ENCODE data around the gene SPOCK2.

Gene SPOCK2

DNA sequence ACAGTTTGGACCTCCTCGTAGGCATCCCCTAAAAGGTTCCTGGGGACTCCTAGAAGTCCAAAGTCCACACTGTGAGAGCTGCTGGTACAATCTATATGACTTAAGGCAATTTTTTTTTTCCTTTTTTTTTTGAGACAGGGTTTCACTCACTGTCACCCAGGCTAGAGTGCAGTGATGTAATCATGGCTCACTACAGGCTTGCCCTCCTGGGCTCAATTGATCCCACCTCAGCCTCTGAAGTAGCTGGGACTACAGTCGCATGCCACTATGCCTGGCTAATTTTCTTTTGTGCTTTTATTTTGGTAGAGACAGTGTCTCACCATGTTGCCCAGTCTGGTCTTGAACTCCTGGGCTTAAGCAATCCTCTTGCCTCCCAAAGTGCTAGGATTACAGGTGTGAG is 4.6 kb upstream of the SPOCK2 start:
- no peak overlapping the region for H3K4me3 ChIP-seq (ENCODE audit: low read depth, low read length)
- DNase-seq (ENCODE audit: low read depth): no peak

DNA sequence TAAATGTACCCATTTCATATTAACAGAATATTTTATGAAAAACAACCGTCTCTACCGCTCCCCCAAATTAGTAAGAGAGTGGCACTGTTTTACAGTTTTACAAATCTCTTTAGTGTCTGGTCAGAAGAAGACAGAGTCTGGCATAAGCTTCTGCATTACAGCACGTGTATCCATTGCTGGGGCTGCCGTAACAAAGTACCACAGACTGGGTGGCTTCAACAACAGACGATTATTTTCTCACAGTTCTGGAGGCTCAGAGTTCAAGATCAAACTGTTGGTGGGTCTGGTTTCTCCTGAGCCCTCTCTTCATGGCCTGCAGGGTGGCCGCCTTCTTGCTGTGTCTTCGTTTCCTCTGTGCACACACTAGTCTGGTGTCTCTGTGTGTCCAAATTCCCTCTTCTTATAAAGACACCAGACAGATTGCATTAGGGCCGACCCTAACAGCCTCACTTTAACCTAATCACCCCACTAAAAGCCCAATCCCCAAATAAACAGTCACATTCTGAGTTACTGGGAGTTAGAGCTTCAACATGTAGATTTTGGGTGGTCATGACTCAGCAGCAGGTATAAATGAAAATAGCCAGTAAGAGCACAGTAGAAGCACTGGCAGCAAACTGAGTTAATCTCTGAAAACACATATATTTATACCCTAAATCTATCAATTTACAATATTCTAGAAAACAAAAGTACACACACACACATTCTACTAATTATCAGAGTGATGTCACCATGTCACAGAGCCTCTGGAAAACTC is 4.0 kb upstream of the SPOCK2 start:
- H3K4me3 ChIP-seq (ENCODE audit: low read depth, low read length): no peak overlapping the region
- DNase-seq (ENCODE audit: low read depth): no peak

DNA sequence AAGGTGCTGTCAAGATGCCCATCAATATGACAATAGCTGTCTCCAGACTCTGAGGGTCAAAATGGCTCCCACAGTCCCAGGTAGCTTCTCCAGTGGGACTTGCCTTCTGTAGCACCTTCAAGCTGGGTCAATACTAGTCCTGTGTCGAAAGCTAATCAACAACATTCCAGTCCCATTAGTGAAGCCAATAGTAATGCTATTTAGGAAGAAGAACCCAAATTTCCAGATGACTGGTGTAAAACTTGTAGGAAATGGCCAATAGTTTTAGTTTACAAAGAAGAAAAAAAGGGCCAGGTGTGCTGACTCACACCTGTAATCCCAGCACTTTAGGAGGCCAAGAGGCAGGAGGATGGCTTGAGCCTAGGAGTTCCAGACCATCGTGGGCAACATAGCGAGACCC is 2.0 kb upstream of the SPOCK2 start:
- no peak for DNase-seq (ENCODE audit: low read depth)
- H3K4me3 ChIP-seq (ENCODE audit: low read depth, low read length): no peak overlapping the region

GRCh38 chr10:72089618-72090017 is 1.3 kb upstream of the SPOCK2 start:
- DNase-seq (ENCODE audit: low read depth): no peak
- H3K4me3 ChIP-seq (ENCODE audit: low read depth, low read length): no peak overlapping the region

DNA sequence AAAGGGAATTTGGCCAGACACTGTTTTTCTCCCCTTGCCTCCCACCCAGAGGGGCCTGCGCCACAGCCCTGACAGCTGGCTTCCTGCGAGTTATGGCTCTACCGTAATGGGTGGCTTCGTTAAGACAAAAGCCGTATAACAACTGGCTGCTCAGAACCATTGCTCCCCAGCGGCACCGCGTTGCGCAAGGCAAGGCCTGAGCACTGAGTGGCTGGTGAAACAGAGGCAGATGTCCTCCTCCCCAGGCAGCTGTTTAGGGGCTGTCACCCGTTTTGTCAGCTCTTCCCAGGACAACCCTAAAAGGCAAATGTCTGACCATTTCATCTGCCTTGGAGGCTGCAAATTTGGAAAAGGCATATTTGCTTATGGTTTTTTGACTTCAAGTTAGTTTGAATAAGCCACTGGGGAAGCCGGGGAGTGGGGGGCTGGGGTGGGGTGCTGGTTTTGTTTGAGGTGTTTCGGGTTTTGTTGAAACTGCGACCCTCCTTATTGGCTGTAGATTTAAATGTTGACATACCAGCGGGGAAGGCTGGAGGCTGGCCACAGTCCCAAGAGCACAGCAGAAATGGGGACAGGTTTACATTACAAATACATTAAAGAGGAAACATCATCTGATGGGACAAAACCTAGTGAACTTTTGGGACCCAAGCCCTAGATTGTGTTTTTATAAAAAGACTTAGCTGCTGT is 681 bp upstream of the SPOCK2 start:
- H3K4me3 ChIP-seq (ENCODE audit: low read depth, low read length): no peak overlapping the region
- DNase-seq (ENCODE audit: low read depth): peak; percentile 33

DNA sequence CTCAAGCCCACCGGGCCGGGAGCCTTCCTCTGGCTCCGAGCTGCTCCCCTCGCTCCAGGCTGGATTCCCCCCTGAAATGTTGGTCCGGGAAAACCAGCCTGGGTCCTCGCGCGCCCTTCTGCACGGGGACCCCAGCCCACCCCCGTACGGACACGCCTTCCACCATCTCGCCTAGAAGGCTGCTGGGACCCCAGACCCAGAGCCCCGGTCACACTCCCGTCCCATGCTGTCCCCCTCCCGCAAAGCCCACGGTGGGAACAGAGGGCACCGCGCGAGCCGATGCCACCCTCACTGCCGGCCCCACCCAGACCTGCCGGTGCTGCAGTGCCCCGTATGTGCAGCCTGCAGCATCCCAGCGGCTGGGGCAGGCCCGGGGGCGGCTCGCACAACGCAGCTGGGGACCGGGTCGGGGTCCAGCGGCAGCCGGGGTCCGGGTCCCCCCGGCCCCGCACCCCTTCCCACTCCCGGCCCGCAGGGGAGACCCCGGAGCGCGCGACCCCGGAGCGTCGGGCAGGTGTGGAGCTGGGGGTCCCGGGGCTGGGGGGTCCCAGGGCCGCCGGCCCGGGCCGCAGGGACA is 871 bp downstream of the SPOCK2 start:
- H3K4me3 ChIP-seq (ENCODE audit: low read depth, low read length): peak overlapping the region; percentile 38
- no peak for DNase-seq (ENCODE audit: low read depth)

DNA sequence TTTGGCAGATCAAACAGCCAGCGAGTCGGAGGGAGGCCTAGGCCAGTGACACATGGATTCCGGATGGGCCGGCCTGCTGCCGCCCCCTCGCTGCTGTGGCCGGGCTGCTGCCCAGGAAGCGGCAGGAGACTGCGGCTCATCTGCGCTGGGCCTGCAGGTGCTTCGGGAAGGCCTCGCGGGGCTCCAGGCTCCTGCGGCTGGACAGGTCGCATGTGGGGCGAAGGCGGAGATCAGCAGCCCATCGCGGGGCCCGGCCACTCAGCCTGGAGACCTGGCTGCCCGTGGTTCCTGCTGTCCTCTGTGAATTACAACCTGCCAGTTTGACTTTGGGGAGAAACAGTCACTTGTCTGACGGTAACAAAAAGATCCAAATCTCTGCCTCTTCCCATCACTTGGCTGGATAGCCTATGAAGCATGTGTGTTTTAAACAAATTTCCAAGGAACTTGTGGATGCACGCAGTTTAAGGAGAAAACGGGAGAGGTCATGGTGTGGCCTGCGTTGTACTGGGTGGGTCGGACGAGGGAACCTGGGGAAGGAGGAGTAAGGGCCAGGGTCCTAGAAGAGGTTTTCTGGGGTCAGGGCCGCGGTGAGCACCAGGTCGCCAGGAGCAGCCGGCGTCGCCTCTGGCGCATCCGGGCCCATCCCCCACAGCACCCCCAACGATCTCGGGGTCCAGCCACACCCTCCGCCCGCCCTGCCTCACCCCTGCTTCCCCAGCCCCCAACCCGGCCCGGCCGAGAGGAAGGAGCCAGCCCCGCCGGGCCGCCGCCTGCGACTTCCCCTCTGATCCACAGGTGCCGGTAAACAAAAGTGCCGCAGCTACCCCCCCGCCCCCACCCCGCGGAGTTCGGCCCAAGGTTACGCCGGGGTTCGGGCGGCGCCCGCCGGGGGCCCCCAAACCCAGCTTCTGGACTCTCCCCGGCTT is 1.6 kb downstream of the SPOCK2 start:
- peak overlapping the region; percentile 38 for H3K4me3 ChIP-seq (ENCODE audit: low read depth, low read length)

GRCh38 chr10:72085864-72086465 is 2.4 kb downstream of the SPOCK2 start:
- no peak for DNase-seq (ENCODE audit: low read depth)
- H3K4me3 ChIP-seq (ENCODE audit: low read depth, low read length): no peak overlapping the region

More for the DNA sequence above, 1.6 kb downstream of the SPOCK2 start:
- no peak for DNase-seq (ENCODE audit: low read depth)

GRCh38 chr10:72085166-72085565 is 3.2 kb downstream of the SPOCK2 start:
- DNase-seq (ENCODE audit: low read depth): no peak
- no peak overlapping the region for H3K4me3 ChIP-seq (ENCODE audit: low read depth, low read length)

DNA sequence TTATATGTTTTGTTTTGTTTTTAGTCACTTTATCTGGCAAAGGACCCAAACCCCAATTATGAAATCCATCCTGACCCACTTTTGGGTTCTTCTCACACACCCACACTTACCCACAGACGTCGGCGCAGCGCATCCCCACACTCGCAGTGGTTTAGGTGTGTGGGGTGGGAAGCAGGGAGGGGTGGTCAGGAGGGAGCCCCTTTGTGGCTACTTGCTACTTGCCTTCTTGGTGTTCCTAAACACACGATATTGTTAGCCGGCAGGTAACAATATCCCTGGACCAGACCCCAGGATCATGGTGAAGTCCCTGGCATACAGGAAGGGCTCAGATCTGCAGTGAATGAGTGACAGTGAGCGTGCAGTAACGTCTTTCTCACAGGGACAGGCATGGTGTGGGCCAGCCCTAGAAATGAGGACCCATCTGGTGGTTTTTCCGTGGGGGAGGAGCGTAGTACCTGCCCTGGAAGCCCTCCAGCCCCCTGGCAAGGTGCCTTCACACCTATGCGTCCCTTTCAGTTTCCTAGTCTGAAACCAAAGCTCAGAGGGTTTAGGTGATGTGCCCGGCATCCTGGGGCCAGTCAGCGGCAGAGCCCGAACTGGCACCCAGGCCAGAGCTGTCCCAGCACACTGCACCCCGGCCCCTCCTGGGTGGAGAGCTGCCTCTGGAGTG is 4.4 kb downstream of the SPOCK2 start:
- DNase-seq (ENCODE audit: low read depth): no peak
- H3K4me3 ChIP-seq (ENCODE audit: low read depth, low read length): no peak overlapping the region

- no peak for DNase-seq (ENCODE audit: low read depth)
- no peak overlapping the region for H3K4me3 ChIP-seq (ENCODE audit: low read depth, low read length)
Measured at GRCh38 chr10:72082856-72083789, 5.2 kb downstream of the SPOCK2 start.

DNA sequence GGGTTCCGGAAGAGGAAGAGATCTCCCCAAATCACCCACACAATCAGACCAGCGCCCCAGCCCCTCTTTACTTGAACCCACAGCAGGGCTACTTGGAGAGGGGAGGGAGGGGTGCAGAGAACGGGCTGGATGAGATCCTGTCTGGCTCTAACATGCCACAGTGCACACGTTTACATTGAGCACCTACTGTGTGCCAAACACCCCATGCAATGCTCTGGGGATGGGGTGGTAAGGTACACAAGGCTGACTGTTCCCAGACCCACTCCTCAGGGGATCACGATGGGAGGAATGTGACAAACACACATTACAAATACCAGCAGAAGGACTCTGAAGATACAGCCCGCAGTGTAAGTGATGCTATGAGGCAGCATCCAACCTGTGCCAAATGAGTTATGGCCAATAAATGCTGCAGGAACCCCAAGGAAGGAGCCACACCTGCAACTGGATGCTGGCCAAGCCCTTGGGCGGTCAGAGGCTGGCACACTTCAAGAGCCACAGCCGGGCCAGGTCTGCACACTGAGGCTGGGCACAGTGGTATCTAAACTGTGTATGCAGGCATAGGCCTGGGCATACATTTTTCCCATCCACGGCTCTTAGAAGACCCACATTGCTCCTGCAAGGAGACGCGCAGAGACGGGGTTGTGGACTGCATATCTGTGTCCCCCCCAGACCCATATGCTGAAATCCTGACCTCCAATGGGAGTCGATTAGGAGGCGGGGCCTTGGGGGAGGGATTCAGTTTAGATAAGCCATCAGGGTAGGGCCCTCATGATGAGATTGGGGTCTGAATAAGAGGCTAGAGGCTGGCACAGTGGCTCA is 6.4 kb downstream of the SPOCK2 start:
- no peak overlapping the region for H3K4me3 ChIP-seq (ENCODE audit: low read depth, low read length)

GRCh38 chr10:72081210-72081609 is 7.1 kb downstream of the SPOCK2 start:
- DNase-seq (ENCODE audit: low read depth): no peak
- no peak overlapping the region for H3K4me3 ChIP-seq (ENCODE audit: low read depth, low read length)

More for the DNA sequence above, 6.4 kb downstream of the SPOCK2 start:
- DNase-seq (ENCODE audit: low read depth): no peak

DNA sequence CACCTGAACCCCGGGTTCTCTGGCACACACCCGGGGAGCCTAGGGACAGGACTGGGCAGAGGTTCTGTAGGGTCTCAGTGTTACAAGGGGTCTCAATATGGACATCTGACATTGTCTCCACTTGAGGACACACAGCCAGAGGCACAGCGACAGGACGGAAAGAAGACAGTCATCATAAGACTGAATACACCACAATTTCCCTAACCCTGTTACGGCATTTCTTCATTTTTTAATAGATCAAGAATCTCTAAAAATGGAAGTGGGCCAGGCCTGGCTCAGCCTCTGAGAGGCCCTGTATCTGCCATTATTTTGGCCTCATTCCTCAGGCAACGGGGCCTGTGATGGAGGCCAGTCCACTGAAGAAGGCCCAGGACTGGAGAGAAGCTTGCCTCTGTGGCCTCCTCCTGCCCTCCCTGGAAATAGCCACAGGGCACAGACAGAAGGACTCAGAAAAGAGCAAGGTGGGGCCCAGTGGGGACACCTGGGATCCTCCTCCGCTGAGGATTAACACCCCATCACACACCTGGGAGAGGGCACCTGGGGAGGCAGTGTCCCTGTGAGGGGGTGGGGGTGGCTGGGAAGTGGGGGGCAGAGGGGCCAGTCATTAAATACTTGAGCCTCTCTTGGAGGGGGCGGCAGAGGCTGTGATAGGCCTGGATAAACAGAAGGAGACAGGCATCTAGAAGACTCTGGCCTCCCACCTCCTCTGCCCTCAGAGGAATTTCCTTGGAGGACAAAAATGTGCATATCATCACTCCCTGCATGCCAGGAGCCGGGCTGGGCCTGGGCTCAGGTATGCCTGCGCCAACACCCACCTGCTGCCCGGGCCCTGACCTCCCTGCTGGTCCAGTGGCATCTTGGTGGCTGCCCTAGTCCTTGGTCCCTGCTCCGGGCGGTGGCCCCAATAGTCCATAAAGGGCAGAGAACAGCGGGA is 8.0 kb downstream of the SPOCK2 start:
- no peak overlapping the region for H3K4me3 ChIP-seq (ENCODE audit: low read depth, low read length)
- DNase-seq (ENCODE audit: low read depth): no peak

DNA sequence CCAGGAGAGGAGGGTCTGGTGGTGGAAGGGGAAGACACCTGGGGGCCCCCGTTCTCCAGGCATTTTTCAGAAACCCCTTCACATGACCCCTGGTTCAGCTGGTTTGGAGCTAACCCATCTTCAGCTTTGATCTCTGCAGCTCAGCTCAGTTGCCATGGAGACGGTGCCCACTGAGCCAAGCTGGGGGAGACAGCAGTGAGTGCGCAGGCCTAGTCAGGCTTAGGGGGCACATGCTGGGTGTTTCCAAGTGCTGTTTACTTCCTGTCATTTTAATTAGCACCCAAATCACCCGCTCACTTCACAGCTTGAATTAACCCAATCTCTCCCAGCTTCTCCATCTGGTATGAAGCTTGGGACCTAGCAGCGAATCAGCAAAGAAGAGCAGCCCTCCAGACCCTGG is 9.0 kb downstream of the SPOCK2 start:
- no peak overlapping the region for H3K4me3 ChIP-seq (ENCODE audit: low read depth, low read length)
- DNase-seq (ENCODE audit: low read depth): no peak
